Stimulated activated naive CD8-positive, alpha-beta T cell treated with anti-CD3 and anti-CD28 coated beads, Interleukin-15, amount 100 ng/mL, for 72 hours (primary cell): Measurements from ENCODE around the gene ARHGAP15.
A peak's percentile ranks its signal among the peaks of the same experiment; 100 is the strongest.

Experiments used
- ATAC-seq: fragments of 150-1000 bp; cut with Tn5 transposase; 2 replicates; pipeline ENCODE4 v1.10.0; 2021; ENCODE audit warnings: mild to moderate bottlenecking, moderate library complexity
- DNase-seq, 2 donors: peaks; one replicate each; pipeline ENCODE4 v3.0.0; 2021 to 2022
- H3K27ac Mint-ChIP-seq, 2 donors: one replicate each; pipeline ENCODE4 v1.8.0; 2022; ENCODE audit warnings: mild to moderate bottlenecking in 2 of 2, mixed read lengths in 2 of 2, moderate library complexity in 2 of 2
- H3K27me3 Mint-ChIP-seq: one replicate; pipeline ENCODE4 v1.8.0; 2022; ENCODE audit warnings: mixed read lengths
- H3K4me1 Mint-ChIP-seq: one replicate; pipeline ENCODE4 v1.8.0; 2022; ENCODE audit warnings: mild to moderate bottlenecking, mixed read lengths
- H3K4me3 Mint-ChIP-seq, 2 donors: one replicate each; pipeline ENCODE4 v1.8.0; 2022; ENCODE audit warnings: mild to moderate bottlenecking in 2 of 2, mixed read lengths in 2 of 2, moderate library complexity in 1 of 2
- H3K9me3 Mint-ChIP-seq, 2 donors: one replicate each; pipeline ENCODE4 v1.8.0; 2022; ENCODE audit warnings: mixed read lengths in 2 of 2

The ARHGAP15 gene

GRCh38 chr2:143284087-143284675 lies 155.0 kb downstream of the ARHGAP15 start:
- H3K4me3 Mint-ChIP-seq = no peak overlapping the region
- DNase-seq (peak in 1 of 2 donors; percentile 31), ATAC-seq (peak; percentile 67)
- peaks cover 0 to 4% of the 10 kb centered on the region in 2 donors for H3K9me3 Mint-ChIP-seq
- H3K27me3 Mint-ChIP-seq = no peaks in the 10 kb centered on the region
- H3K27ac Mint-ChIP-seq = no peak overlapping the region
- peaks cover 28% of the 10 kb centered on the region for H3K4me1 Mint-ChIP-seq

GRCh38 chr2:143289025-143289424 lies 159.8 kb downstream of the ARHGAP15 start:
- DNase-seq (no peak), ATAC-seq (no peak)
- Mint-ChIP-seq H3K4me1 (peaks cover under 1% of the 10 kb centered on the region), H3K27me3 (no peaks in the 10 kb centered on the region), H3K27ac (no peak overlapping the region), H3K9me3 (no peaks in the 10 kb centered on the region), H3K4me3 (no peak overlapping the region)

GRCh38 chr2:143290221-143290620 lies 161.0 kb downstream of the ARHGAP15 start:
- Mint-ChIP-seq H3K4me1 (no peaks in the 10 kb centered on the region), H3K4me3 (no peak overlapping the region), H3K27ac (no peak overlapping the region), H3K27me3 (no peaks in the 10 kb centered on the region), H3K9me3 (no peaks in the 10 kb centered on the region)
- no peak for ATAC-seq
- no peak for DNase-seq

- Mint-ChIP-seq H3K27ac (peak overlapping the region in 1 of 2 donors; percentile 28), H3K4me3 (no peak overlapping the region), H3K9me3 (no peaks in the 10 kb centered on the region), H3K27me3 (no peaks in the 10 kb centered on the region), H3K4me1 (no peaks in the 10 kb centered on the region)
- ATAC-seq = no peak
- no peak for DNase-seq
These were observed 164.8 kb downstream of the ARHGAP15 start for GRCh38 chr2:143294068-143294467.

GRCh38 chr2:143296089-143296488 lies 166.9 kb downstream of the ARHGAP15 start:
- H3K4me1 Mint-ChIP-seq = no peaks in the 10 kb centered on the region
- no peaks in the 10 kb centered on the region for H3K9me3 Mint-ChIP-seq
- H3K27ac Mint-ChIP-seq = no peak overlapping the region
- no peak overlapping the region for H3K4me3 Mint-ChIP-seq
- no peak for ATAC-seq
- no peaks in the 10 kb centered on the region for H3K27me3 Mint-ChIP-seq
- DNase-seq = no peak

GRCh38 chr2:143297182-143297581 lies 168.0 kb downstream of the ARHGAP15 start:
- Mint-ChIP-seq H3K9me3 (no peaks in the 10 kb centered on the region), H3K27me3 (no peaks in the 10 kb centered on the region), H3K27ac (peak overlapping the region in 1 of 2 donors; percentile 0), H3K4me1 (no peaks in the 10 kb centered on the region), H3K4me3 (no peak overlapping the region)
- ATAC-seq (no peak), DNase-seq (no peak)

- Mint-ChIP-seq H3K27ac (no peak overlapping the region), H3K9me3 (no peaks in the 10 kb centered on the region), H3K27me3 (no peaks in the 10 kb centered on the region), H3K4me3 (no peak overlapping the region), H3K4me1 (no peaks in the 10 kb centered on the region)
- DNase-seq (no peak), ATAC-seq (no peak)
These were observed 171.3 kb downstream of the ARHGAP15 start for GRCh38 chr2:143300536-143300935.

GRCh38 chr2:143311426-143311825 lies 182.2 kb downstream of the ARHGAP15 start:
- no peak overlapping the region for H3K4me3 Mint-ChIP-seq

GRCh38 chr2:143312441-143312840 lies 183.2 kb downstream of the ARHGAP15 start:
- ATAC-seq (no peak), DNase-seq (no peak)
- Mint-ChIP-seq H3K9me3 (no peaks in the 10 kb centered on the region), H3K27me3 (no peaks in the 10 kb centered on the region), H3K27ac (no peak overlapping the region), H3K4me3 (no peak overlapping the region), H3K4me1 (no peaks in the 10 kb centered on the region)

More at GRCh38 chr2:143311426-143311825, 182.2 kb downstream of the ARHGAP15 start:
- H3K9me3 Mint-ChIP-seq = no peaks in the 10 kb centered on the region
- ATAC-seq = no peak
- no peaks in the 10 kb centered on the region for H3K27me3 Mint-ChIP-seq
- no peak overlapping the region for H3K27ac Mint-ChIP-seq
- peaks cover 5% of the 10 kb centered on the region for H3K4me1 Mint-ChIP-seq
- no peak for DNase-seq

- Mint-ChIP-seq H3K27ac (no peak overlapping the region), H3K4me3 (no peak overlapping the region), H3K4me1 (peaks cover 3% of the 10 kb centered on the region), H3K27me3 (no peaks in the 10 kb centered on the region), H3K9me3 (no peaks in the 10 kb centered on the region)
- DNase-seq (no peak), ATAC-seq (no peak)
These were observed 184.6 kb downstream of the ARHGAP15 start for GRCh38 chr2:143313861-143314260.

- ATAC-seq = no peak
- H3K9me3 Mint-ChIP-seq = no peaks in the 10 kb centered on the region
- DNase-seq = no peak
- no peak overlapping the region for H3K4me3 Mint-ChIP-seq
- H3K4me1 Mint-ChIP-seq = peaks cover 32% of the 10 kb centered on the region
- no peaks in the 10 kb centered on the region for H3K27me3 Mint-ChIP-seq
- H3K27ac Mint-ChIP-seq = no peak overlapping the region
These were observed 192.8 kb downstream of the ARHGAP15 start for GRCh38 chr2:143321994-143322393.

- ATAC-seq = peak; percentile 67
- Mint-ChIP-seq H3K4me1 (peaks cover 52% of the 10 kb centered on the region), H3K4me3 (no peak overlapping the region), H3K27me3 (no peaks in the 10 kb centered on the region), H3K27ac (no peak overlapping the region), H3K9me3 (no peaks in the 10 kb centered on the region)
- no peak for DNase-seq
These were observed 200.1 kb downstream of the ARHGAP15 start for GRCh38 chr2:143329288-143329687.

- no peaks in the 10 kb centered on the region for H3K27me3 Mint-ChIP-seq
- peaks cover 35% of the 10 kb centered on the region for H3K4me1 Mint-ChIP-seq
- no peaks in the 10 kb centered on the region for H3K9me3 Mint-ChIP-seq
- no peak overlapping the region for H3K4me3 Mint-ChIP-seq
- DNase-seq (no peak), ATAC-seq (no peak)
- H3K27ac Mint-ChIP-seq = no peak overlapping the region
These were observed 204.1 kb downstream of the ARHGAP15 start for GRCh38 chr2:143333168-143333791.

- no peak overlapping the region for H3K4me3 Mint-ChIP-seq
- peaks cover 31% of the 10 kb centered on the region for H3K4me1 Mint-ChIP-seq
- no peak overlapping the region for H3K27ac Mint-ChIP-seq
- ATAC-seq (no peak), DNase-seq (no peak)
- no peaks in the 10 kb centered on the region for H3K27me3 Mint-ChIP-seq
- H3K9me3 Mint-ChIP-seq = no peaks in the 10 kb centered on the region
These were observed 204.6 kb downstream of the ARHGAP15 start for GRCh38 chr2:143333847-143334246.

GRCh38 chr2:143334837-143335236 lies 205.6 kb downstream of the ARHGAP15 start:
- Mint-ChIP-seq H3K9me3 (no peaks in the 10 kb centered on the region), H3K27ac (no peak overlapping the region), H3K27me3 (no peaks in the 10 kb centered on the region), H3K4me1 (peaks cover 23% of the 10 kb centered on the region), H3K4me3 (no peak overlapping the region)
- no peak for DNase-seq
- no peak for ATAC-seq

GRCh38 chr2:143336719-143337210 lies 207.5 kb downstream of the ARHGAP15 start:
- Mint-ChIP-seq H3K27me3 (no peaks in the 10 kb centered on the region), H3K4me1 (peaks cover 22% of the 10 kb centered on the region), H3K4me3 (no peak overlapping the region), H3K9me3 (no peaks in the 10 kb centered on the region), H3K27ac (no peak overlapping the region)
- DNase-seq (no peak), ATAC-seq (no peak)

GRCh38 chr2:143341478-143341877 lies 212.3 kb downstream of the ARHGAP15 start:
- Mint-ChIP-seq H3K27me3 (no peaks in the 10 kb centered on the region), H3K4me1 (peaks cover 17% of the 10 kb centered on the region), H3K4me3 (no peak overlapping the region), H3K9me3 (no peaks in the 10 kb centered on the region), H3K27ac (no peak overlapping the region)
- DNase-seq = no peak
- no peak for ATAC-seq
